Tibial nerve (tissue), 4 donors: ENCODE measurements around the gene MRGPRX2.

Source experiments
- EP300 ChIP-seq, 2 donors: sonication (generic); formaldehyde crosslinking; IDR thresholded peaks; one replicate each; pipeline ENCODE4 v1.6.1; 2017; ENCODE audit warnings: antibody characterized with exemption in 2 of 2, mild to moderate bottlenecking in 1 of 2
- TF ChIP-seq, protein P1 (sequence below), 5 experiments: fragments of 200-600 bp in 3 of 5; fragments of 450-650 bp in 2 of 5; sonication (generic) in 3 of 5; IDR thresholded peaks; one replicate each; pipeline ENCODE4 v1.5.1; 2016 to 2019; ENCODE audit warnings: antibody characterized with exemption in 5 of 5, mild to moderate bottlenecking in 3 of 5, moderate library complexity in 2 of 5

DNA sequence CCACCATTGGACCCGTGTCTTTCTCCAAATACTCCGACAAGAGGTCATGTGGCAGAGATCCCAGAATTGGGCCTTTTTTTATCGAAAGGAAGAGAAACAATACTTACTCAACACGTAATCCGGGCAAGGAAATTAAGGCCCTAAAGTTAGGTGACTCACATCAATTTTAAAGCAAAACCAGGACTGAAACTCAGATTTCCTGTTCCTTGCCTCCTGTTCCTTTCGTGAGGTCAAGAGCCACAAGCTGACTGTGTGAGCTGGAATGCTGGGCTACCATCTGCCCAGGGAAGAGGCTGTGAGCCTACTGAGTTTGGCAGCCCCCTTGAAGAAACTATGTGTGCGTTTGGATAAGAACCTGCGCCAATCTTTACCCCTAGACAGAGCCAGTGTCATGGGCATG is 27.1 kb upstream of the MRGPRX2 start:
- TF ChIP-seq, protein P1, sequence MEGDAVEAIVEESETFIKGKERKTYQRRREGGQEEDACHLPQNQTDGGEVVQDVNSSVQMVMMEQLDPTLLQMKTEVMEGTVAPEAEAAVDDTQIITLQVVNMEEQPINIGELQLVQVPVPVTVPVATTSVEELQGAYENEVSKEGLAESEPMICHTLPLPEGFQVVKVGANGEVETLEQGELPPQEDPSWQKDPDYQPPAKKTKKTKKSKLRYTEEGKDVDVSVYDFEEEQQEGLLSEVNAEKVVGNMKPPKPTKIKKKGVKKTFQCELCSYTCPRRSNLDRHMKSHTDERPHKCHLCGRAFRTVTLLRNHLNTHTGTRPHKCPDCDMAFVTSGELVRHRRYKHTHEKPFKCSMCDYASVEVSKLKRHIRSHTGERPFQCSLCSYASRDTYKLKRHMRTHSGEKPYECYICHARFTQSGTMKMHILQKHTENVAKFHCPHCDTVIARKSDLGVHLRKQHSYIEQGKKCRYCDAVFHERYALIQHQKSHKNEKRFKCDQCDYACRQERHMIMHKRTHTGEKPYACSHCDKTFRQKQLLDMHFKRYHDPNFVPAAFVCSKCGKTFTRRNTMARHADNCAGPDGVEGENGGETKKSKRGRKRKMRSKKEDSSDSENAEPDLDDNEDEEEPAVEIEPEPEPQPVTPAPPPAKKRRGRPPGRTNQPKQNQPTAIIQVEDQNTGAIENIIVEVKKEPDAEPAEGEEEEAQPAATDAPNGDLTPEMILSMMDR (IDR thresholded peaks at IDR 0.05) = no peak
- TF ChIP-seq EP300 (IDR thresholded peaks at IDR 0.05) = no peak
